ENCODE data around the gene MAPK7. TPM values are rescaled to one million over a fixed set of nuclear protein-coding genes. Genes with fewer than 3 reads are reported as not detected.

The MAPK7 gene
- total RNA-seq, 1 donor from 2014 or later = 25.1 TPM

GRCh38 chr17:19381361-19381740 lies 3.1 kb downstream of the MAPK7 start:
- H2AFZ ChIP-seq (ENCODE audit: low read depth, low read length) = no peak overlapping the region
- H3K4me3 Mint-ChIP-seq (ENCODE audit: unreplicated experiment) = no peak overlapping the region
- peaks cover 19% of the 10 kb centered on the region for H3K4me1 Mint-ChIP-seq (ENCODE audit: low read depth, unreplicated experiment)

DNA sequence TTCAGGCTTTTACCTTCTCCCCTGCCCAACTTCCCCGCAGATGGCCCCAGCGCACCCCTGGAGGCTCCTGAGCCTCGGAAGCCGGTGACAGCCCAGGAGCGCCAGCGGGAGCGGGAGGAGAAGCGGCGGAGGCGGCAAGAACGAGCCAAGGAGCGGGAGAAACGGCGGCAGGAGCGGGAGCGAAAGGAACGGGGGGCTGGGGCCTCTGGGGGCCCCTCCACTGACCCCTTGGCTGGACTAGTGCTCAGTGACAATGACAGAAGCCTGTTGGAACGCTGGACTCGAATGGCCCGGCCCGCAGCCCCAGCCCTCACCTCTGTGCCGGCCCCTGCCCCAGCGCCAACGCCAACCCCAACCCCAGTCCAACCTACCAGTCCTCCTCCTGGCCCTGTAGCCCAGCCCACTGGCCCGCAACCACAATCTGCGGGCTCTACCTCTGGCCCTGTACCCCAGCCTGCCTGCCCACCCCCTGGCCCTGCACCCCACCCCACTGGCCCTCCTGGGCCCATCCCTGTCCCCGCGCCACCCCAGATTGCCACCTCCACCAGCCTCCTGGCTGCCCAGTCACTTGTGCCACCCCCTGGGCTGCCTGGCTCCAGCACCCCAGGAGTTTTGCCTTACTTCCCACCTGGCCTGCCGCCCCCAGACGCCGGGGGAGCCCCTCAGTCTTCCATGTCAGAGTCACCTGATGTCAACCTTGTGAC lies 3.6 kb downstream of the MAPK7 start:
- Mint-ChIP-seq H3K4me3 (ENCODE audit: unreplicated experiment) (no peak overlapping the region), H3K36me3 (ENCODE audit: low read depth, unreplicated experiment) (peaks cover 26% of the 10 kb centered on the region), H3K4me1 (ENCODE audit: low read depth, unreplicated experiment) (peaks cover 21% of the 10 kb centered on the region), H3K27ac (ENCODE audit: unreplicated experiment) (no peak overlapping the region), H3K9me3 (ENCODE audit: unreplicated experiment) (no peaks in the 10 kb centered on the region), H3K27me3 (ENCODE audit: low read depth, unreplicated experiment) (no peaks in the 10 kb centered on the region)
- Histone ChIP-seq H3K79me2 (ENCODE audit: insufficient read depth, low read length) (peaks cover 46% of the 10 kb centered on the region), H4K20me1 (ENCODE audit: insufficient read depth, low read length) (peaks cover 69% of the 10 kb centered on the region), H3K27me3 (ENCODE audit: insufficient read depth, low read length) (no peaks in the 10 kb centered on the region), H2AFZ (ENCODE audit: low read depth, low read length) (no peak overlapping the region), H3K4me1 (ENCODE audit: insufficient read depth, low read length) (peaks cover 25% of the 10 kb centered on the region), H3K4me3 (ENCODE audit: insufficient read depth, low read depth, low read length) (no peak overlapping the region), H3K27ac (ENCODE audit: low read depth, low read length) (no peak overlapping the region), H3K4me2 (ENCODE audit: low read length) (no peak overlapping the region), H3K9ac (ENCODE audit: low read length) (no peak overlapping the region), H3K9me3 (ENCODE audit: insufficient read depth, low read depth, low read length) (no peaks in the 10 kb centered on the region), H3K36me3 (ENCODE audit: insufficient read depth, low read length) (peaks cover 21% of the 10 kb centered on the region)
- TF ChIP-seq, protein P1, sequence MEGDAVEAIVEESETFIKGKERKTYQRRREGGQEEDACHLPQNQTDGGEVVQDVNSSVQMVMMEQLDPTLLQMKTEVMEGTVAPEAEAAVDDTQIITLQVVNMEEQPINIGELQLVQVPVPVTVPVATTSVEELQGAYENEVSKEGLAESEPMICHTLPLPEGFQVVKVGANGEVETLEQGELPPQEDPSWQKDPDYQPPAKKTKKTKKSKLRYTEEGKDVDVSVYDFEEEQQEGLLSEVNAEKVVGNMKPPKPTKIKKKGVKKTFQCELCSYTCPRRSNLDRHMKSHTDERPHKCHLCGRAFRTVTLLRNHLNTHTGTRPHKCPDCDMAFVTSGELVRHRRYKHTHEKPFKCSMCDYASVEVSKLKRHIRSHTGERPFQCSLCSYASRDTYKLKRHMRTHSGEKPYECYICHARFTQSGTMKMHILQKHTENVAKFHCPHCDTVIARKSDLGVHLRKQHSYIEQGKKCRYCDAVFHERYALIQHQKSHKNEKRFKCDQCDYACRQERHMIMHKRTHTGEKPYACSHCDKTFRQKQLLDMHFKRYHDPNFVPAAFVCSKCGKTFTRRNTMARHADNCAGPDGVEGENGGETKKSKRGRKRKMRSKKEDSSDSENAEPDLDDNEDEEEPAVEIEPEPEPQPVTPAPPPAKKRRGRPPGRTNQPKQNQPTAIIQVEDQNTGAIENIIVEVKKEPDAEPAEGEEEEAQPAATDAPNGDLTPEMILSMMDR (IDR thresholded peaks at IDR 0.05; ENCODE audit: insufficient read depth, low read depth, low read length) = no peak
- no peak for TF ChIP-seq EZH2 (IDR thresholded peaks at IDR 0.05; ENCODE audit: insufficient read depth, low read length)
- FAIRE-seq = no peak
- DNase-seq (ENCODE audit: low read depth) = no peak

More at GRCh38 chr17:19381361-19381740, 3.1 kb downstream of the MAPK7 start:
- Histone ChIP-seq H3K4me2 (ENCODE audit: low read length) (no peak overlapping the region), H3K36me3 (ENCODE audit: insufficient read depth, low read length) (peaks cover 21% of the 10 kb centered on the region), H3K4me3 (ENCODE audit: insufficient read depth, low read depth, low read length) (no peak overlapping the region), H3K9me3 (ENCODE audit: insufficient read depth, low read depth, low read length) (no peaks in the 10 kb centered on the region), H3K79me2 (ENCODE audit: insufficient read depth, low read length) (peaks cover 46% of the 10 kb centered on the region), H3K9ac (ENCODE audit: low read length) (no peak overlapping the region), H3K4me1 (ENCODE audit: insufficient read depth, low read length) (peaks cover 22% of the 10 kb centered on the region), H3K27me3 (ENCODE audit: insufficient read depth, low read length) (no peaks in the 10 kb centered on the region), H3K27ac (ENCODE audit: low read depth, low read length) (no peak overlapping the region), H4K20me1 (ENCODE audit: insufficient read depth, low read length) (peaks cover 69% of the 10 kb centered on the region)
- FAIRE-seq (no peak), DNase-seq (ENCODE audit: low read depth) (no peak)
- no peak for TF ChIP-seq EZH2 (IDR thresholded peaks at IDR 0.05; ENCODE audit: insufficient read depth, low read length)
- TF ChIP-seq, protein P1 (IDR thresholded peaks at IDR 0.05; ENCODE audit: insufficient read depth, low read depth, low read length) = no peak
- Mint-ChIP-seq H3K9me3 (ENCODE audit: unreplicated experiment) (no peaks in the 10 kb centered on the region), H3K36me3 (ENCODE audit: low read depth, unreplicated experiment) (peaks cover 26% of the 10 kb centered on the region), H3K27me3 (ENCODE audit: low read depth, unreplicated experiment) (no peaks in the 10 kb centered on the region), H3K27ac (ENCODE audit: unreplicated experiment) (no peak overlapping the region)
